ENCODE measurements around the gene TIMD4.

The TIMD4 gene

GRCh38 chr5:156920861-156921431 is 42.1 kb downstream of the TIMD4 start:
- Histone ChIP-seq H3K27me3 (ENCODE audit: control insufficient read depth, insufficient read depth, low read length) (peaks cover 9% of the 10 kb centered on the region), H3K27ac (ENCODE audit: low read length) (no peak overlapping the region), H3K4me1 (ENCODE audit: control insufficient read depth, low read depth, low read length) (peaks cover 16% of the 10 kb centered on the region), H3K4me3 (ENCODE audit: low read length) (no peak overlapping the region), H3K36me3 (ENCODE audit: control insufficient read depth, low read depth, low read length) (no peaks in the 10 kb centered on the region), H3K9me3 (ENCODE audit: control insufficient read depth, low read depth, low read length) (no peaks in the 10 kb centered on the region), H3K9ac (ENCODE audit: low read length) (no peak overlapping the region)

GRCh38 chr5:156920042-156920860 is 42.8 kb downstream of the TIMD4 start:
- H3K27me3 ChIP-seq (ENCODE audit: control insufficient read depth, insufficient read depth, low read length), result peaks cover 11% of the 10 kb centered on the region
- no peak overlapping the region for H3K27ac ChIP-seq (ENCODE audit: low read length)
- no peak overlapping the region for H3K9ac ChIP-seq (ENCODE audit: low read length)
- H3K4me1 ChIP-seq (ENCODE audit: control insufficient read depth, low read depth, low read length), result peaks cover 20% of the 10 kb centered on the region
- H3K36me3 ChIP-seq (ENCODE audit: control insufficient read depth, low read depth, low read length), result no peaks in the 10 kb centered on the region
- no peak overlapping the region for H3K4me3 ChIP-seq (ENCODE audit: low read length)
- no peaks in the 10 kb centered on the region for H3K9me3 ChIP-seq (ENCODE audit: control insufficient read depth, low read depth, low read length)

DNA sequence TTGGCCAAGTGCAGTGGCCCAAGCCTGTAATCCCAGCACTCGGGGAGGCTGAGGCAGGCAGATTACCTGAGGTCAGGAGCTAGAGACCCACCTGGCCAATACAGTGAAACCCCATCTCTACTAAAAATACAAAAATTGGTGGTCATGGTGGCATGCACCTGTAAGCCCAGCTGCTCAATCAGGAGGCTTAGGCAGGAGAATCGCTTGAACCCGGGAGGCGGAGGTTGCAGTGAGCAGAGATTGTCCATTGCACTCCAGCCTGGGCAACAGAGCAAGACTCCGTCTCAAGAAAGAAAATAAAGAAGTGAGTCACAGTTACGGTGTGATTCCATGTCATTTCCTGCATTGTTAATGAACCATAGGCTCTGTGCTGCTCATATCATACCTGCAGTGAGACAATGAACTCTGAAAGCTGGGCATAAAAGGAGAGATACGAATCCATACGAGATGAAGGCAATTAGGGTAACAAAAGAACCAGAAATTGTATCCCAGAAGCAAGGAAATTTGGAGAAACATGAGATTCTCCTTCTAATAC is 44.6 kb downstream of the TIMD4 start:
- Histone ChIP-seq H3K9me3 (ENCODE audit: control insufficient read depth, low read depth, low read length) (no peaks in the 10 kb centered on the region), H3K27ac (ENCODE audit: low read length) (no peak overlapping the region), H3K4me1 (ENCODE audit: control insufficient read depth, low read depth, low read length) (peaks cover 37% of the 10 kb centered on the region), H3K36me3 (ENCODE audit: control insufficient read depth, low read depth, low read length) (no peaks in the 10 kb centered on the region), H3K9ac (ENCODE audit: low read length) (no peak overlapping the region), H3K27me3 (ENCODE audit: control insufficient read depth, insufficient read depth, low read length) (peaks cover 15% of the 10 kb centered on the region), H3K4me3 (ENCODE audit: low read length) (no peak overlapping the region)

- no peaks in the 10 kb centered on the region for H3K36me3 ChIP-seq (ENCODE audit: control insufficient read depth, low read depth, low read length)
- H3K4me1 ChIP-seq (ENCODE audit: control insufficient read depth, low read depth, low read length), result peaks cover 35% of the 10 kb centered on the region
- peak overlapping the region; percentile 83 for H3K27ac ChIP-seq (ENCODE audit: low read length)
- peak overlapping the region; percentile 3 for H3K9ac ChIP-seq (ENCODE audit: low read length)
- peak overlapping the region; percentile 23 for H3K4me3 ChIP-seq (ENCODE audit: low read length)
- no peaks in the 10 kb centered on the region for H3K9me3 ChIP-seq (ENCODE audit: control insufficient read depth, low read depth, low read length)
- H3K27me3 ChIP-seq (ENCODE audit: control insufficient read depth, insufficient read depth, low read length), result peaks cover 32% of the 10 kb centered on the region
Measured at GRCh38 chr5:156914371-156914737, 48.7 kb downstream of the TIMD4 start.

DNA sequence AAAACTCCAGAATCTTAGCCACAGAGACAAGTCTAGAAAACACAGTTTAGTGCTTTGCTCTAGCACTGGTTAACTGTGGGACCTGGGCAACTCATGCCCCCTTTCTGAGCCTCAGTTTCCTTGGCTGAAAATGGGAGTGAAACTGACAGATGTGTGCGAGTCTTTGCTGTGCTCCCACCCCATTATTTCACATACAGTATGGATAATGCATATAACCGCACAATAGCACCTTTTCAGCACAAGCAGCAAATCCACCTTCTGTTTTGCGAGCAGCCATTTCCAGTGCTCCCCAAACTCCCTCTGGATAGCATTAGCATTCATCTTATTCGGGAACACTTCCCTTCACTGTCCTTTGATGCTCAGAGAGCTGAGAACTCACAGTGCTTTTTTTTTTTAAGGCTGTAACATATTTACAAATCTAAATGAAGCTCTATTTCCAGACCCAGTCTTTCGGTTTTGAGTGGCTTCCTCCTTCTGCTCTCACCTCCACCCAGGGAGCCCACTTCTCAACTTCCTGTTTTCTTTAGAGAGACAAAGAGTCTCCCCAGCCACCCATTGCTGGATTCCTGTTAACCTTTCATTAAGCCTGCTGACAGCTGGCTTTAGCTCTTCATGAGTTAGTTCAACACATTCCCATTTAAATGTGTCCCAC is 49.2 kb downstream of the TIMD4 start:
- Histone ChIP-seq H3K9ac (ENCODE audit: low read length) (peak overlapping the region; percentile 3), H3K36me3 (ENCODE audit: control insufficient read depth, low read depth, low read length) (no peaks in the 10 kb centered on the region), H3K27ac (ENCODE audit: low read length) (peak overlapping the region; percentile 83), H3K4me1 (ENCODE audit: control insufficient read depth, low read depth, low read length) (peaks cover 35% of the 10 kb centered on the region), H3K9me3 (ENCODE audit: control insufficient read depth, low read depth, low read length) (no peaks in the 10 kb centered on the region), H3K27me3 (ENCODE audit: control insufficient read depth, insufficient read depth, low read length) (peaks cover 32% of the 10 kb centered on the region), H3K4me3 (ENCODE audit: low read length) (peak overlapping the region; percentile 23)

GRCh38 chr5:156913355-156913718 is 49.7 kb downstream of the TIMD4 start:
- Histone ChIP-seq H3K4me1 (ENCODE audit: control insufficient read depth, low read depth, low read length) (peaks cover 35% of the 10 kb centered on the region), H3K9ac (ENCODE audit: low read length) (peak overlapping the region; percentile 3), H3K4me3 (ENCODE audit: low read length) (no peak overlapping the region)

DNA sequence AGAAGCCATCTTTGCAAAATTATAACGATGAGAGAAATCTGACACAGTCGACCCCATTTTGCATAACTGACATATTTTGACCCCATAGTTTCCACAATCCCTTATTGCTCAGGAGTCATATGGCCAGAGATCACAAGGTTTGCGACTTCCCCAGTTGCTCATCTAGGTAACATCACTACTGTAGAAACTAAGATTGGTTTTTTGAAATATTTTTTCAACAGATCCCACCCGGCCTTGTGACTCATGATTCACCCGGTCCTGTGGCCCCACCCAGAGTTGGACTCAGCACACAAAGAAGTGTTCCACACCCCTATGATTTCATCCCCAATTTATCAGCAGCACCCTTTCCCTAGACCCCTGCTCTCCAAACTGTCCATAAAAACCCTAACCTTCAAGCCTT is 50.2 kb downstream of the TIMD4 start:
- H3K27ac ChIP-seq (ENCODE audit: low read length), result peak overlapping the region; percentile 60
- H3K9me3 ChIP-seq (ENCODE audit: control insufficient read depth, low read depth, low read length), result no peaks in the 10 kb centered on the region
- peaks cover 35% of the 10 kb centered on the region for H3K4me1 ChIP-seq (ENCODE audit: control insufficient read depth, low read depth, low read length)
- no peak overlapping the region for H3K9ac ChIP-seq (ENCODE audit: low read length)
- H3K4me3 ChIP-seq (ENCODE audit: low read length), result no peak overlapping the region
- no peaks in the 10 kb centered on the region for H3K36me3 ChIP-seq (ENCODE audit: control insufficient read depth, low read depth, low read length)
- peaks cover 32% of the 10 kb centered on the region for H3K27me3 ChIP-seq (ENCODE audit: control insufficient read depth, insufficient read depth, low read length)

More at GRCh38 chr5:156913355-156913718, 49.7 kb downstream of the TIMD4 start:
- Histone ChIP-seq H3K27ac (ENCODE audit: low read length) (peak overlapping the region; percentile 60), H3K9me3 (ENCODE audit: control insufficient read depth, low read depth, low read length) (no peaks in the 10 kb centered on the region), H3K36me3 (ENCODE audit: control insufficient read depth, low read depth, low read length) (no peaks in the 10 kb centered on the region), H3K27me3 (ENCODE audit: control insufficient read depth, insufficient read depth, low read length) (peaks cover 32% of the 10 kb centered on the region)

- Histone ChIP-seq H3K9ac (ENCODE audit: low read length) (no peak overlapping the region), H3K36me3 (ENCODE audit: control insufficient read depth, low read depth, low read length) (no peaks in the 10 kb centered on the region), H3K27me3 (ENCODE audit: control insufficient read depth, insufficient read depth, low read length) (peaks cover 17% of the 10 kb centered on the region), H3K27ac (ENCODE audit: low read length) (no peak overlapping the region), H3K4me3 (ENCODE audit: low read length) (no peak overlapping the region), H3K4me1 (ENCODE audit: control insufficient read depth, low read depth, low read length) (peaks cover 18% of the 10 kb centered on the region), H3K9me3 (ENCODE audit: control insufficient read depth, low read depth, low read length) (no peaks in the 10 kb centered on the region)
Measured at GRCh38 chr5:156909180-156909579, 53.8 kb downstream of the TIMD4 start.

DNA sequence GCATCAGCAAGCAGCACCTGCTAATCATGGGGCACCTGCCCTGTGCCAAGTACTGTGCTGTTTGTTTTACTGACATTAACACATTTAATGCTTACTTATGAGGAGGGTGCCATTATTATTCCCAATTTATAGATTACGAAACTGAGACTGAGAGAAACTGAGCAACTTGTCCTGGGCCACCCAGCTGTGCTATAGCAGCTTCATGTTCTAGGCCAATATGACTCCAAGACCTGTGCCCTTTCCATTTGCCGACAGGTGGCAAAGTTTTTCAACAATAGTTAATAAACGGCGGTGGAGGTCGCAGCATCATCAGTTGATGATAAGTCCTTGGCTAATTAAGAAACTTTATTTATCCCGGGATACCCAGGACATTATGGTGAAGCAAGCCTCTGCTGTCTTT is 55.4 kb downstream of the TIMD4 start:
- Histone ChIP-seq H3K9ac (ENCODE audit: low read length) (no peak overlapping the region), H3K27me3 (ENCODE audit: control insufficient read depth, insufficient read depth, low read length) (peaks cover 10% of the 10 kb centered on the region), H3K27ac (ENCODE audit: low read length) (no peak overlapping the region), H3K4me1 (ENCODE audit: control insufficient read depth, low read depth, low read length) (peaks cover 4% of the 10 kb centered on the region), H3K36me3 (ENCODE audit: control insufficient read depth, low read depth, low read length) (no peaks in the 10 kb centered on the region), H3K4me3 (ENCODE audit: low read length) (no peak overlapping the region), H3K9me3 (ENCODE audit: control insufficient read depth, low read depth, low read length) (no peaks in the 10 kb centered on the region)

- Histone ChIP-seq H3K27ac (ENCODE audit: low read length) (no peak overlapping the region), H3K9ac (ENCODE audit: low read length) (no peak overlapping the region)
Measured at GRCh38 chr5:156906807-156907206, 56.2 kb downstream of the TIMD4 start.

DNA sequence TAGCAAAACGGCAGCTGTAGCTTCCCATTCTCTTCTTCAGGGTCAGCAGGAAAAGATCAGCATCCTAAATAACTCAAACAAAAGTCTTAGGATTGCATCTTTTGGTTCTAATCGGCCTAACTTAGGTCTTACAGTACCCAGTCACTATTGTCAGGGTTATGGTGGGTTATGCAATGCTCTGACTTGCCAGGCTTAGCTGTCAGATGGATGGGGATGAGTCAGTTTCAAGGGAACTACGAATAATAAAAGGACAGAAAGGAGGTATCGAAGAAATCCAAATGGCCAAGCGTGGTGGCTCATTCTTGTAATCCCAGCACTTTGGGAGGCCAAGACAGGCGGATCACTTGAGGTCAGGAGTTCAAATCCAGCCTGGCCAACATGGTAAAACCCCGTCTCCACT is 66.5 kb downstream of the TIMD4 start:
- H3K27me3 ChIP-seq (ENCODE audit: control insufficient read depth, insufficient read depth, low read length), result no peaks in the 10 kb centered on the region
- H3K4me3 ChIP-seq (ENCODE audit: low read length), result no peak overlapping the region
- no peaks in the 10 kb centered on the region for H3K36me3 ChIP-seq (ENCODE audit: control insufficient read depth, low read depth, low read length)
- H3K9me3 ChIP-seq (ENCODE audit: control insufficient read depth, low read depth, low read length), result no peaks in the 10 kb centered on the region
- no peaks in the 10 kb centered on the region for H3K4me1 ChIP-seq (ENCODE audit: control insufficient read depth, low read depth, low read length)
- no peak overlapping the region for H3K27ac ChIP-seq (ENCODE audit: low read length)
- no peak overlapping the region for H3K9ac ChIP-seq (ENCODE audit: low read length)

More at GRCh38 chr5:156906807-156907206, 56.2 kb downstream of the TIMD4 start:
- Histone ChIP-seq H3K27me3 (ENCODE audit: control insufficient read depth, insufficient read depth, low read length) (peaks cover 6% of the 10 kb centered on the region), H3K9me3 (ENCODE audit: control insufficient read depth, low read depth, low read length) (no peaks in the 10 kb centered on the region), H3K4me3 (ENCODE audit: low read length) (no peak overlapping the region), H3K4me1 (ENCODE audit: control insufficient read depth, low read depth, low read length) (no peaks in the 10 kb centered on the region), H3K36me3 (ENCODE audit: control insufficient read depth, low read depth, low read length) (no peaks in the 10 kb centered on the region)
